GM12878 (cell line): Measurements from ENCODE around the gene WSCD1. TPM values are rescaled to one million over a fixed set of nuclear protein-coding genes. Genes with fewer than 3 reads are reported as not detected.

ENCODE experiments used
- ATAC-seq: fragments of 200-7000 bp; cut with Tn5 transposase; 3 replicates; pipeline ENCODE4 v1.9.1; 2020; ENCODE audit warnings: mild to moderate bottlenecking, moderate library complexity
- BruUV-seq: library from RNA; stranded (reverse); fragments of 400-500 nt; replicated peaks from 2 replicates; lab custom pipeline; 2021; lab: Mats Ljungman, UMichigan
- CTCF ChIA-PET: fragments of 300-600 bp; sonication (Branson Sonifier 250); formaldehyde crosslinking; extraction: SDS; loops from one replicate; lab custom pipeline; 2021; ENCODE audit warnings: inconsistent platforms; lab: Yijun Ruan, JAX
- POLR2A ChIA-PET: fragments of 350-600 bp; formaldehyde crosslinking; extraction: SDS; loops from one replicate; lab custom pipeline; 2021; ENCODE audit warnings: inconsistent platforms; lab: Charles Lee
- RAD21 ChIA-PET: fragments of 300-600 bp; sonication (Branson Sonifier 250); formaldehyde crosslinking; loops from one replicate; lab custom pipeline; 2023; ENCODE audit warnings: antibody characterized with exemption; ENCODE audit not compliant: unreplicated experiment; lab: Charles Lee
- SMC1A ChIA-PET: fragments of 300-600 bp; sonication (Branson Sonifier 250); formaldehyde crosslinking; loops from one replicate; lab custom pipeline; 2023; ENCODE audit not compliant: unreplicated experiment, uncharacterized antibody; lab: Charles Lee
- DNase-seq: peaks from one replicate; pipeline ENCODE4 v3.0.0-alpha.2; 2011; ENCODE audit warnings: low read depth, low spot score
- FAIRE-seq: peaks from 3 replicates; lab custom pipeline; 2011; peaks lifted over from hg19 to GRCh38; lab: Jason Lieb, UNC
- H2AFZ ChIP-seq: 2 replicates; pipeline ENCODE4 v1.6.0; 2011; ENCODE audit warnings: low read depth, low read length, control low read depth; ENCODE audit not compliant: control insufficient read depth
- H3K27ac ChIP-seq: 2 replicates; pipeline ENCODE4 v1.5.1; 2011; ENCODE audit warnings: control low read depth; ENCODE audit not compliant: control insufficient read depth, insufficient read depth
- H3K27me3 ChIP-seq, 2 experiments: replicated peaks in 1 of 2; 2 replicates each; pipeline versions ENCODE4 v1.6.0 to v1.6.1; 2011; ENCODE audit warnings: low read length in 1 of 2; ENCODE audit not compliant: control insufficient read depth in 2 of 2, insufficient read depth in 2 of 2
- H3K36me3 ChIP-seq, 2 experiments: 2 replicates each; pipeline ENCODE4 v1.5.1; 2011; ENCODE audit warnings: low read length in 1 of 2; ENCODE audit not compliant: control insufficient read depth in 2 of 2, insufficient read depth in 2 of 2
- H3K4me1 ChIP-seq: 2 replicates; pipeline ENCODE4 v1.6.1; 2011; ENCODE audit warnings: mild to moderate bottlenecking, low read length, moderate library complexity, mixed read lengths; ENCODE audit not compliant: control insufficient read depth, insufficient read depth
- H3K4me2 ChIP-seq: 2 replicates; pipeline ENCODE4 v1.6.0; 2011; ENCODE audit warnings: control low read depth; ENCODE audit not compliant: control insufficient read depth, insufficient read depth
- H3K4me3 ChIP-seq: fragments of 200-600 bp; sonication (generic); 2 replicates; pipeline ENCODE4 v1.5.1; 2016
- H3K79me2 ChIP-seq: 2 replicates; pipeline ENCODE4 v1.6.0; 2011; ENCODE audit warnings: low read length; ENCODE audit not compliant: control insufficient read depth, insufficient read depth
- H3K9ac ChIP-seq: 2 replicates; pipeline ENCODE4 v1.8.0; 2011; ENCODE audit warnings: low read length, control low read depth, mixed read lengths; ENCODE audit not compliant: control insufficient read depth, insufficient read depth
- H3K9me3 ChIP-seq: replicated peaks from 3 replicates; pipeline ENCODE4 v1.5.1; 2011; ENCODE audit warnings: mild to moderate bottlenecking, low read length; ENCODE audit not compliant: control insufficient read depth, insufficient read depth
- H4K20me1 ChIP-seq: 2 replicates; pipeline ENCODE4 v1.6.0; 2011; ENCODE audit not compliant: control insufficient read depth, insufficient read depth
- CEBPZ ChIP-seq: fragments of 150-350 bp; IDR thresholded peaks from 2 replicates; pipeline ENCODE4 v1.6.1; 2016; ENCODE audit warnings: low read depth, low read length
- E2F8 ChIP-seq: fragments of 450-650 bp; IDR thresholded peaks from 2 replicates; pipeline ENCODE4 v1.6.1; 2018; ENCODE audit warnings: mild to moderate bottlenecking, low read depth, moderate library complexity; ENCODE audit not compliant: partially characterized antibody
- E4F1 ChIP-seq: fragments of 450-650 bp; IDR thresholded peaks from 2 replicates; pipeline ENCODE4 v1.6.1; 2018; ENCODE audit warnings: borderline replicate concordance, mild to moderate bottlenecking; ENCODE audit not compliant: partially characterized antibody
- FOXK2 ChIP-seq: fragments of 450-650 bp; IDR thresholded peaks from 2 replicates; pipeline ENCODE4 v1.6.1; 2017; ENCODE audit warnings: mild to moderate bottlenecking, moderate library complexity
- GATAD2B ChIP-seq: fragments of 450-650 bp; conservative IDR thresholded peaks from 2 replicates; pipeline ENCODE4 v1.6.1; 2017; ENCODE audit warnings: low read depth, mild to moderate bottlenecking, moderate library complexity
- JUNB ChIP-seq: IDR thresholded peaks from 2 replicates; pipeline ENCODE4 v1.6.1; 2016; ENCODE audit warnings: antibody characterized with exemption, mild to moderate bottlenecking
- MYB ChIP-seq: fragments of 150-350 bp; IDR thresholded peaks from 2 replicates; pipeline ENCODE4 v1.6.1; 2014; ENCODE audit warnings: mild to moderate bottlenecking, low read depth, low read length, borderline replicate concordance
- MYC ChIP-seq: IDR thresholded peaks from 2 replicates; pipeline ENCODE4 v1.6.1; 2011; ENCODE audit warnings: mild to moderate bottlenecking, low read length, moderate library complexity, inconsistent platforms; ENCODE audit not compliant: insufficient read depth, insufficient replicate concordance, insufficient read length, severe bottlenecking
- PML ChIP-seq: IDR thresholded peaks from 2 replicates; pipeline ENCODE4 v1.6.1; 2012; ENCODE audit warnings: low read length, inconsistent platforms
- RFX5 ChIP-seq: IDR thresholded peaks from 2 replicates; pipeline ENCODE4 v1.6.1; 2011; ENCODE audit warnings: low read depth, low read length, improper control_type of control experiment
- WRNIP1 ChIP-seq: IDR thresholded peaks from 2 replicates; pipeline ENCODE4 v1.6.1; 2011; ENCODE audit warnings: low read depth, low read length, improper control_type of control experiment, borderline replicate concordance
- ZNF274 ChIP-seq: IDR thresholded peaks from one replicate; pipeline ENCODE4 v1.8.0; 2011; ENCODE audit not compliant: insufficient read length, insufficient read depth
- ZNF384 ChIP-seq: IDR thresholded peaks from 2 replicates; pipeline ENCODE4 v1.6.1; 2012; ENCODE audit warnings: low read depth, mild to moderate bottlenecking, low read length, improper control_type of control experiment, borderline replicate concordance
- WGBS: methylation state at CpG from one replicate; pipeline ENCODE4 v1.1.6; 2016; ENCODE audit warnings: low lambda C conversion rate; ENCODE audit not compliant: insufficient replicate concordance, insufficient coverage; ENCODE audit errors: missing lambda C conversion rate; 5-methylcytosine and 5-hydroxymethylcytosine counted together
- in situ Hi-C: fragments of 300-500 bp; cut with MboI; formaldehyde crosslinking; loops from 9 replicates; pipeline ENCODE4 v1.14.3; 2018; ENCODE audit warnings: mixed read lengths
- intact Hi-C: fragments of 100-400 bp; cut with micrococcal nuclease; formaldehyde crosslinking; loops from one replicate; pipeline ENCODE4 v1.14.2; 2022; ENCODE audit not compliant: unreplicated experiment
- polyA plus RNA-seq, 11 experiments: library from polyadenylated mRNA; depleted of rRNA in 4 of 11; unstranded in 6 of 11; stranded (reverse) in 5 of 11; fragments of >200 nt; fragmentation: Nextera tagmentation in 4 of 11; fragmentation: Illumina TruSeq in 1 of 11; extraction: Ambion mirVana in 4 of 11; extraction: Trizol in 1 of 11; gene quantifications; 1 replicate in 1 of 11; 2 replicates in 10 of 11; pipeline versions ENCODE4 v1.2.1 to v1.2.3, GENCODE V29; 2011 to 2016; ENCODE audit warnings: inconsistent platforms in 2 of 11, missing spikeins in 2 of 11, low read depth in 1 of 11
- total RNA-seq, 4 experiments: library from RNA; depleted of rRNA in 3 of 4; stranded (reverse); fragments of >200 nt in 3 of 4; fragmentation: Illumina TruSeq in 1 of 4; extraction: Trizol in 1 of 4; gene quantifications; 2 replicates each; pipeline versions ENCODE4 v1.2.1 to v1.2.3, GENCODE V29; 2013 to 2021

Gene WSCD1
- total and polyA plus RNA-seq, 10 of the 15 experiments (the other 5 are each of a cell fraction or from before 2014, with no cell fraction given) = 0.01 to 0.16 TPM; not detected in 8

- no peak for DNase-seq
- no peak for FAIRE-seq
- Histone ChIP-seq H3K4me1 (no peaks in the 10 kb centered on the region), H2AFZ (no peak overlapping the region), H3K79me2 (no peaks in the 10 kb centered on the region), H3K36me3 (no peaks in the 10 kb centered on the region), H3K9me3 (no peaks in the 10 kb centered on the region), H3K27me3 (peaks cover 0 to 8% of the 10 kb centered on the region in 2 experiments; a peak in 2 of 4 replicates), H3K4me2 (no peak overlapping the region), H3K4me3 (no peak overlapping the region), H4K20me1 (no peaks in the 10 kb centered on the region), H3K27ac (no peak overlapping the region), H3K9ac (no peak overlapping the region)
- 56% methylated on average over 7 of the region's 7 CpGs for WGBS
- in situ Hi-C loops = no loop called here
- BruUV-seq = no TSS peak
- ChIA-PET CTCF (no interaction called here), POLR2A (no interaction called here), RAD21 (no interaction called here), SMC1A (no interaction called here)
- ATAC-seq = no peak
- intact Hi-C loops = no loop called here
- no peak for TF ChIP-seq CEBPZ
- TF ChIP-seq MYC = no peak
- TF ChIP-seq ZNF274 = no peak
- TF ChIP-seq PML = no peak
- no peak for TF ChIP-seq E4F1
- TF ChIP-seq JUNB = no peak
- no peak for TF ChIP-seq MYB
- no peak for TF ChIP-seq E2F8
- no peak for TF ChIP-seq RFX5
- no peak for TF ChIP-seq WRNIP1
- TF ChIP-seq FOXK2 = no peak
- no peak for TF ChIP-seq ZNF384
- TF ChIP-seq GATAD2B = no peak
Observed at GRCh38 chr17:6071528-6072065, 1.4 kb downstream of the WSCD1 start.
